GM12891 (cell line): ENCODE results near the gene FBXO21.

Experiments
- POLR2A ChIP-seq: IDR thresholded peaks from 2 replicates; pipeline ENCODE4 v1.6.1; 2011; ENCODE audit warnings: low read depth, low read length, control low read depth
- POLR2AphosphoS5 ChIP-seq: IDR thresholded peaks from 2 replicates; pipeline ENCODE4 v1.6.1; 2011; ENCODE audit warnings: low read depth, low read length, control low read depth
- SPI1 ChIP-seq: IDR thresholded peaks from 2 replicates; pipeline ENCODE4 v1.6.1; 2011; ENCODE audit warnings: low read depth, low read length, control low read depth
- TAF1 ChIP-seq: IDR thresholded peaks from 2 replicates; pipeline ENCODE4 v1.6.1; 2011; ENCODE audit warnings: low read depth, low read length, control low read depth

- TF ChIP-seq POLR2A, result no peak
- TF ChIP-seq POLR2AphosphoS5, result no peak
- TF ChIP-seq SPI1, result no peak
- TF ChIP-seq TAF1, result no peak
Measured at GRCh38 chr12:117113231-117113630, 77.0 kb downstream of the FBXO21 start.
